Testis (tissue), 2 donors: ENCODE measurements around the gene NAP1L4.

Experiments used
- CTCF ChIP-seq, 3 experiments: fragments of 450-650 bp in 2 of 3; fragments of 200-600 bp in 1 of 3; sonication (generic) in 1 of 3; IDR thresholded peaks; one replicate each; pipeline ENCODE4 v1.5.1; 2016 to 2019; ENCODE audit warnings: antibody characterized with exemption in 3 of 3, mild to moderate bottlenecking in 2 of 3, moderate library complexity in 1 of 3
- POLR2A ChIP-seq: fragments of 450-650 bp; IDR thresholded peaks from one replicate; pipeline ENCODE4 v1.6.1; 2017; ENCODE audit warnings: antibody characterized with exemption, mild to moderate bottlenecking, moderate library complexity

DNA sequence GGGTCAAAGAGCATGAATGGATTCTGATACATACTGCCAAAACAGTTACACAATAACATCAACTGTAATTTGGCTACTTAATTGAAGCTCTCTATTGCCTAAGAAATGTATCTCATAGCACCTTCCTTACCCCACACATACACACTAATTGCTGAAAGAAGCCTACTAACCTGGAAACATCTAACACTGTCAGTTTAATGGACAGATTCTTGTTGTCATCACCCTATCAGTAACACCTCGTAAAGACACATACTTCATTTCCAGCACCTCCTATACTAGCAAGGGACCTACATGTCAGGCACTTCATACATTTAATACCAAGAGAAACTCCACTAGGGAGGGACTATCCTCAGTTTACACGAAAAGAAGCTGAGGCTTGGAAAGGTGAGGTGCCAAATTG lies 9.9 kb downstream of the NAP1L4 start:
- TF ChIP-seq CTCF (IDR thresholded peaks at IDR 0.05): no peak
- TF ChIP-seq POLR2A: no peak
